HepG2 (cell line): ENCODE measurements around the gene AKAP6. TPM values are rescaled to one million over a fixed set of nuclear protein-coding genes. Genes with fewer than 3 reads are reported as not detected.
A peak's percentile ranks its signal among the peaks of the same experiment; 100 is the strongest.

Source experiments
- ATAC-seq: fragments of 200-7000 bp; cut with Tn5 transposase; 3 replicates; pipeline ENCODE4 v1.9.1; 2020; ENCODE audit warnings: mild to moderate bottlenecking, moderate library complexity
- BruUV-seq: library from RNA; stranded (reverse); fragments of 400-500 nt; replicated peaks from 2 replicates; lab custom pipeline; 2021; lab: Mats Ljungman, UMichigan
- CTCF ChIA-PET: fragments of 300-600 bp; formaldehyde crosslinking; extraction: SDS; loops from one replicate; lab custom pipeline; 2021; ENCODE audit warnings: low total read pairs, inconsistent platforms, low intra/inter-chr PET ratio; lab: Yijun Ruan, JAX
- POLR2A ChIA-PET: fragments of 350-600 bp; sonication (Branson Sonifier 250); formaldehyde crosslinking; loops from one replicate; lab custom pipeline; 2020; ENCODE audit warnings: antibody characterized with exemption, inconsistent platforms; lab: Yijun Ruan, JAX
- DNase-seq: peaks from one replicate; pipeline ENCODE4 v3.0.0-alpha.2; 2015; ENCODE audit warnings: low spot score
- FAIRE-seq: peaks from 3 replicates; lab custom pipeline; 2011; peaks lifted over from hg19 to GRCh38; lab: Jason Lieb, UNC
- H2AFZ ChIP-seq: one replicate; pipeline ENCODE4 v1.6.1; 2011; ENCODE audit warnings: low read length, inconsistent platforms
- H3K27ac ChIP-seq: fragments of 300-600 bp; 3 replicates; pipeline ENCODE4 v1.8.0; 2011; ENCODE audit warnings: mixed run types, mild to moderate bottlenecking, mixed read lengths, low read length, inconsistent platforms; ENCODE audit not compliant: insufficient read depth; ENCODE audit errors: extremely low read length
- H3K27me3 ChIP-seq, 2 experiments: fragments of 200-600 bp in 1 of 2; 2 replicates in 1 of 2; 3 replicates in 1 of 2; pipeline versions ENCODE4 v1.6.0 to v1.8.0; 2011; ENCODE audit warnings: low read length in 2 of 2, mild to moderate bottlenecking in 2 of 2, moderate library complexity in 2 of 2, inconsistent platforms in 1 of 2; ENCODE audit not compliant: insufficient read depth in 2 of 2, control insufficient read depth in 1 of 2
- H3K36me3 ChIP-seq, 2 experiments: fragments of 200-600 bp in 1 of 2; replicated peaks in 1 of 2; 2 replicates in 1 of 2; 3 replicates in 1 of 2; pipeline versions ENCODE4 v1.5.1 to v1.8.0; 2011; ENCODE audit warnings: low read length in 2 of 2, inconsistent platforms in 1 of 2; ENCODE audit not compliant: insufficient read depth in 2 of 2, control insufficient read depth in 1 of 2
- H3K4me1 ChIP-seq: 2 replicates; pipeline ENCODE4 v1.5.1; 2012; ENCODE audit warnings: low read length, inconsistent platforms; ENCODE audit not compliant: insufficient read depth
- H3K4me2 ChIP-seq: 2 replicates; pipeline ENCODE4 v1.6.0; 2011; ENCODE audit warnings: low read depth, low read length, inconsistent platforms
- H3K4me3 ChIP-seq, 3 experiments: fragments of 200-600 bp in 1 of 3; sonication (generic), shearing (Covaris generic) in 1 of 3; replicated peaks in 1 of 3; 2 replicates each; pipeline ENCODE4 v1.5.1; 2011 to 2016; ENCODE audit warnings: low read length in 3 of 3, inconsistent platforms in 2 of 3, low read depth in 2 of 3, mild to moderate bottlenecking in 2 of 3, control low read depth in 1 of 3, mixed read lengths in 1 of 3; ENCODE audit not compliant: insufficient read depth in 1 of 3
- H3K79me2 ChIP-seq: one replicate; pipeline ENCODE4 v1.6.1; 2011; ENCODE audit warnings: low read length, inconsistent platforms; ENCODE audit not compliant: insufficient read depth
- H3K9ac ChIP-seq: 2 replicates; pipeline ENCODE4 v1.6.0; 2011; ENCODE audit warnings: mild to moderate bottlenecking, low read depth, low read length, inconsistent platforms; ENCODE audit not compliant: insufficient read depth
- H3K9me3 ChIP-seq: 2 replicates; pipeline ENCODE4 v1.5.1; 2012; ENCODE audit warnings: mild to moderate bottlenecking, low read length
- H4K20me1 ChIP-seq: 2 replicates; pipeline ENCODE4 v1.6.0; 2011; ENCODE audit warnings: inconsistent platforms, mild to moderate bottlenecking, low read length, moderate library complexity; ENCODE audit not compliant: insufficient read depth
- ATF7 ChIP-seq, 2 experiments: fragments of 450-650 bp in 1 of 2; sonication (generic) in 1 of 2; formaldehyde crosslinking in 1 of 2; IDR thresholded peaks; 2 replicates each; pipeline versions ENCODE4 v1.4.0 to v1.6.1; 2016 to 2020; ENCODE audit warnings: antibody characterized with exemption in 1 of 2, mild to moderate bottlenecking in 1 of 2, missing genetic modification reagents in 1 of 2
- HNF4A ChIP-seq: sonication (generic); formaldehyde crosslinking; IDR thresholded peaks from 2 replicates; pipeline ENCODE4 v1.4.0; 2020; ENCODE audit warnings: missing genetic modification reagents
- NR2F6 ChIP-seq, 2 experiments: IDR thresholded peaks; 2 replicates each; pipeline ENCODE4 v1.6.1; 2016; ENCODE audit warnings: antibody characterized with exemption in 1 of 2, mild to moderate bottlenecking in 1 of 2
- TEAD3 ChIP-seq: optimal IDR thresholded peaks from 2 replicates; pipeline ENCODE3; 2016; ENCODE audit warnings: borderline replicate concordance
- ZBTB4 ChIP-seq: sonication (generic); formaldehyde crosslinking; IDR thresholded peaks from 2 replicates; pipeline ENCODE4 v1.4.0; 2020; ENCODE audit warnings: missing genetic modification reagents, mild to moderate bottlenecking, borderline replicate concordance
- ZNF12 ChIP-seq: sonication (generic); formaldehyde crosslinking; IDR thresholded peaks from 2 replicates; pipeline ENCODE4 v1.5.0; 2020; ENCODE audit warnings: missing genetic modification reagents
- ZNF652 ChIP-seq: IDR thresholded peaks from 2 replicates; pipeline ENCODE4 v1.6.1; 2016; ENCODE audit warnings: low read depth, borderline replicate concordance
- WGBS: methylation state at CpG from one replicate; pipeline ENCODE4 v1.1.6; 2017; ENCODE audit warnings: low lambda C conversion rate; 5-methylcytosine and 5-hydroxymethylcytosine counted together
- in situ Hi-C: cut with HindIII; loops from 2 replicates; pipeline ENCODE4 v1.10.0; 2017; ENCODE audit warnings: low pct_unique_long_range_greater_than_20kb; ENCODE audit not compliant: extremely low pct_ligation_motif_present
- intact Hi-C: fragments of 100-400 bp; cut with micrococcal nuclease; formaldehyde crosslinking; loops from one replicate; pipeline ENCODE4 v1.10.0; 2022; ENCODE audit not compliant: unreplicated experiment
- polyA plus RNA-seq, 8 experiments: library from polyadenylated mRNA; depleted of rRNA in 3 of 8; stranded (reverse) in 7 of 8; unstranded in 1 of 8; fragments of >200 nt; fragmentation: Illumina TruSeq in 4 of 8; extraction: Trizol in 4 of 8; gene quantifications; 2 replicates each; pipeline versions ENCODE4 v1.2.1 to v1.2.3, GENCODE V29; 2011 to 2016; ENCODE audit warnings: low read depth in 4 of 8, missing spikeins in 1 of 8, mixed read lengths in 1 of 8; ENCODE audit not compliant: insufficient read depth in 1 of 8
- total RNA-seq, 5 experiments: library from RNA; depleted of rRNA; stranded (reverse); fragments of >200 nt; fragmentation: Illumina TruSeq; extraction: Trizol; gene quantifications; 2 replicates each; pipeline ENCODE4 v1.2.3, GENCODE V29; 2016; ENCODE audit warnings: low read depth in 1 of 5
- TF ChIP-seq, protein P1 (sequence below): sonication (generic); formaldehyde crosslinking; IDR thresholded peaks from 2 replicates; pipeline ENCODE4 v1.4.0; 2020; ENCODE audit warnings: missing genetic modification reagents

Gene AKAP6
- total and polyA plus RNA-seq, 2 of the 13 experiments (the other 11 are each of a cell fraction or from before 2014, with no cell fraction given), result 1.4 TPM

- Histone ChIP-seq H3K27me3 (no peaks in the 10 kb centered on the region), H4K20me1 (no peaks in the 10 kb centered on the region), H3K4me3 (no peak overlapping the region), H3K27ac (no peak overlapping the region), H3K9me3 (no peaks in the 10 kb centered on the region), H3K9ac (no peak overlapping the region), H3K36me3 (no peaks in the 10 kb centered on the region), H3K79me2 (no peaks in the 10 kb centered on the region), H2AFZ (no peak overlapping the region), H3K4me2 (no peak overlapping the region), H3K4me1 (peaks cover 16% of the 10 kb centered on the region)
- no TSS peak for BruUV-seq
- ChIA-PET CTCF (no interaction called here), POLR2A (no interaction called here)
- intact Hi-C loops (no loop called here), in situ Hi-C loops (loop anchor here (5.0 to 10.0 kb wide), 2 partner anchors 400 to 958 kb away; no protein-coding TSS in a partner anchor)
- ATAC-seq, result peak; percentile 32; the same call in 2 of the 3 replicates
- peak; percentile 38 for DNase-seq
- FAIRE-seq, result no peak
- WGBS, result 23% methylated on average over 4 of the region's 4 CpGs
- no peak for TF ChIP-seq ZNF652 (CRISPR knock-in tag)
- peak; percentile 81 for TF ChIP-seq ATF7 (IDR thresholded peaks at IDR 0.05)
- TF ChIP-seq ATF7 (CRISPR knock-in tag; IDR thresholded peaks at IDR 0.05), result no peak
Measured at GRCh38 chr14:32472512-32473463, 143.7 kb downstream of the AKAP6 start.

DNA sequence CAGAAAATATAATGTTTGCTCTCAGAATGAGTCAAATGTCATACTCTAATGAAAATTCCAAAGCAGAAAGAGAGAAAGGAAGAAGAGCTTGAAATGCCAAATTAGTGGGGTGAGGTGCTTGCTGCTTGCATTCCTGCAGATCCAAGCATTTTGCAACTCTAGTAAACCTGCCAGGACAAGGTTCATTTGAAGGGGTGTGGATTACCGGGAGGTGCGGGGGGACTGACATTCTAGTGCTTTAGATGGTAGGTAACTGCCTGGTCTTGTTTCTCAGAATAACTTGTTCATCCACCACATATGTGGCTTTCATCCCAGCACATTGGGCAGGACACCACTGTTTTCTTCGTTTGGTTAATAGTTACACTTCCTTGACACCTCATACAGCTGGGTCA, 144.4 kb downstream of the AKAP6 start:
- peaks cover 0 to 1% of the 10 kb centered on the region in 2 experiments; a peak in 1 of 5 replicates for H3K27me3 ChIP-seq
- in situ Hi-C loops, result loop anchor here (5.0 to 10.0 kb wide), 2 partner anchors 401 to 959 kb away; no protein-coding TSS in a partner anchor
- peak; percentile 4 for FAIRE-seq
- H3K4me3 ChIP-seq, result no peak overlapping the region
- H3K4me1 ChIP-seq, result peaks cover 16% of the 10 kb centered on the region
- 0% methylated on average over 3 of the region's 3 CpGs for WGBS
- H3K9ac ChIP-seq, result no peak overlapping the region
- no peak overlapping the region for H3K4me2 ChIP-seq
- intact Hi-C loops, result no loop called here
- H2AFZ ChIP-seq, result no peak overlapping the region
- H3K79me2 ChIP-seq, result no peaks in the 10 kb centered on the region
- no peaks in the 10 kb centered on the region for H4K20me1 ChIP-seq
- ChIA-PET CTCF (no interaction called here), POLR2A (no interaction called here)
- DNase-seq, result peak; percentile 69
- no peaks in the 10 kb centered on the region for H3K9me3 ChIP-seq
- peak; percentile 76 for ATAC-seq
- no peak overlapping the region for H3K27ac ChIP-seq
- no peaks in the 10 kb centered on the region for H3K36me3 ChIP-seq
- BruUV-seq, result no TSS peak
- no peak for TF ChIP-seq NR2F6 (IDR thresholded peaks at IDR 0.05)
- no peak for TF ChIP-seq NR2F6 (CRISPR knock-in tag; IDR thresholded peaks at IDR 0.05)
- peak; percentile 62 for TF ChIP-seq HNF4A (CRISPR knock-in tag)
- TF ChIP-seq ZNF12 (CRISPR knock-in tag), result no peak
- TF ChIP-seq TEAD3 (CRISPR knock-in tag), result peak; percentile 65
- TF ChIP-seq, protein P1, sequence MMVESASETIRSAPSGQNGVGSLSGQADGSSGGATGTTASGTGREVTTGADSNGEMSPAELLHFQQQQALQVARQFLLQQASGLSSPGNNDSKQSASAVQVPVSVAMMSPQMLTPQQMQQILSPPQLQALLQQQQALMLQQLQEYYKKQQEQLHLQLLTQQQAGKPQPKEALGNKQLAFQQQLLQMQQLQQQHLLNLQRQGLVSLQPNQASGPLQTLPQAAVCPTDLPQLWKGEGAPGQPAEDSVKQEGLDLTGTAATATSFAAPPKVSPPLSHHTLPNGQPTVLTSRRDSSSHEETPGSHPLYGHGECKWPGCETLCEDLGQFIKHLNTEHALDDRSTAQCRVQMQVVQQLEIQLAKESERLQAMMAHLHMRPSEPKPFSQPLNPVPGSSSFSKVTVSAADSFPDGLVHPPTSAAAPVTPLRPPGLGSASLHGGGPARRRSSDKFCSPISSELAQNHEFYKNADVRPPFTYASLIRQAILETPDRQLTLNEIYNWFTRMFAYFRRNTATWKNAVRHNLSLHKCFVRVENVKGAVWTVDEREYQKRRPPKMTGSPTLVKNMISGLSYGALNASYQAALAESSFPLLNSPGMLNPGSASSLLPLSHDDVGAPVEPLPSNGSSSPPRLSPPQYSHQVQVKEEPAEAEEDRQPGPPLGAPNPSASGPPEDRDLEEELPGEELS (CRISPR knock-in tag), result 0 out of 2 replicates have a peak, but pooled peaks have one; percentile 5
- TF ChIP-seq ZBTB4, result no peak
